Body of pancreas (tissue), 4 donors: ENCODE results near the gene KDM1B. TPM values are rescaled to one million over a fixed set of nuclear protein-coding genes. Genes with fewer than 3 reads are reported as not detected.

ENCODE experiments used
- ATAC-seq: fragments of 150-250 bp; one replicate; pipeline ENCODE4 v1.9.1; 2016
- DNase-seq, 4 donors: peaks; one replicate each; pipeline ENCODE4 v3.0.0-alpha.2; 2019
- H3K27ac ChIP-seq, 4 donors: fragments of 200-600 bp; sonication (generic); 1 replicate in 3 of 4; 2 replicates in 1 of 4; pipeline versions ENCODE4 v1.5.1 to v1.6.1; 2016 to 2019; ENCODE audit warnings: mild to moderate bottlenecking in 1 of 4, mixed read lengths in 1 of 4, moderate library complexity in 1 of 4
- H3K27me3 ChIP-seq, 2 donors: fragments of 200-600 bp; sonication (generic); one replicate each; pipeline ENCODE4 v1.6.0; 2016; ENCODE audit warnings: mild to moderate bottlenecking in 1 of 2
- H3K36me3 ChIP-seq, 2 donors: fragments of 200-600 bp; sonication (generic); replicated peaks in 1 of 2; 2 replicates each; pipeline ENCODE4 v1.5.1; 2016; ENCODE audit warnings: low read depth in 2 of 2; ENCODE audit not compliant: insufficient read depth in 1 of 2
- H3K4me1 ChIP-seq: fragments of 200-600 bp; sonication (generic); one replicate; pipeline ENCODE4 v1.6.0; 2016
- H3K4me3 ChIP-seq, 2 donors: fragments of 200-600 bp; sonication (generic); 1 replicate in 1 of 2; 2 replicates in 1 of 2; pipeline ENCODE4 v1.5.1; 2016 to 2019
- H3K9me3 ChIP-seq, 3 donors: fragments of 200-600 bp; sonication (generic); 1 replicate in 2 of 3; 2 replicates in 1 of 3; pipeline ENCODE4 v1.5.1; 2016
- CTCF ChIP-seq, 7 experiments: fragments of 450-650 bp in 4 of 7; fragments of 200-600 bp in 3 of 7; sonication (generic) in 3 of 7; IDR thresholded peaks; one replicate each; pipeline ENCODE4 v1.5.1; 2016 to 2019; ENCODE audit warnings: antibody characterized with exemption in 7 of 7
- POLR2A ChIP-seq, 3 donors: fragments of 450-650 bp; IDR thresholded peaks; one replicate each; pipeline ENCODE4 v1.6.1; 2016; ENCODE audit warnings: antibody characterized with exemption in 3 of 3, mild to moderate bottlenecking in 2 of 3
- WGBS, 2 donors: methylation state at CpG; one replicate each; pipeline ENCODE4 v1.1.5; 2017; 5-methylcytosine and 5-hydroxymethylcytosine counted together
- intact Hi-C: fragments of 100-400 bp; cut with DNase I; formaldehyde crosslinking; loops from one replicate; pipeline ENCODE4 v1.15.1; 2023
- total RNA-seq, 2 donors: library from RNA; depleted of rRNA; stranded (reverse); fragments of >200 nt; gene quantifications; one replicate each; pipeline ENCODE4 v1.1.0, GENCODE V29; 2016

Gene KDM1B
- total RNA-seq, 2 donors from 2014 or later = 4.6 to 12.7 TPM

- no peaks in the 10 kb centered on the region for H3K27me3 ChIP-seq
- peaks cover 0 to 5% of the 10 kb centered on the region in 2 donors for H3K36me3 ChIP-seq
- no peaks in the 10 kb centered on the region for H3K9me3 ChIP-seq
- 85 to 92% methylated on average over 11 of the region's 11 CpGs for WGBS, 2 donors
- no peak for DNase-seq
- no peak overlapping the region for H3K27ac ChIP-seq
- ATAC-seq = no peak
- H3K4me1 ChIP-seq = no peaks in the 10 kb centered on the region
- intact Hi-C loops = no loop called here
- H3K4me3 ChIP-seq = no peak overlapping the region
- TF ChIP-seq CTCF (IDR thresholded peaks at IDR 0.05) (no peak), POLR2A (IDR thresholded peaks at IDR 0.05) (no peak)
These were observed 87.0 kb downstream of the KDM1B start for GRCh38 chr6:18242062-18242851.

GRCh38 chr6:18243302-18243893, 88.2 kb downstream of the KDM1B start:
- no peak overlapping the region for H3K27ac ChIP-seq

DNA sequence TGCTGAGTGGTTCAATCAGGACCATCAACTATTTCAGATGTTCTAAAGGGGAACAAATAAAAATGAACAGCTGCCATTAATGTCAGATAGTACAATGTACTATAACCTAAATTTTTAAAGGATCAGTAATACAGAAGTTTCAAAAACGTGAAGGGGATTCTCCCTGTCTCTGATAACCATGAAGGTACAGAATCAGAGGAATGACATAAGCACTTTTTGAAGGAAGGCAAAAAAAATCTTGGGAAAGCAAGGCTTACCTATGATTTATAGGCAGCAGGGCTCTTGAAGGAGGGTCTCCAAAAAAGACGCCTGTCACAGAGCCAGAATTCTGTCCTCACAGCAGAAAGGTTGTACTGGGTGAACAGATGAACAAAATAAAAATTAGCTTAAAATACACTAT, 89.0 kb downstream of the KDM1B start:
- WGBS, 2 donors = 80 to 95% methylated on average over 2 of the region's 2 CpGs
- no peaks in the 10 kb centered on the region for H3K4me1 ChIP-seq
- peaks cover 0 to 5% of the 10 kb centered on the region in 2 donors for H3K36me3 ChIP-seq
- no peak for DNase-seq
- no peaks in the 10 kb centered on the region for H3K27me3 ChIP-seq
- TF ChIP-seq POLR2A (IDR thresholded peaks at IDR 0.05) (no peak), CTCF (IDR thresholded peaks at IDR 0.05) (no peak)
- no peak overlapping the region for H3K27ac ChIP-seq
- intact Hi-C loops = no loop called here
- no peak for ATAC-seq
- H3K4me3 ChIP-seq = no peak overlapping the region
- H3K9me3 ChIP-seq = no peaks in the 10 kb centered on the region

More at GRCh38 chr6:18243302-18243893, 88.2 kb downstream of the KDM1B start:
- no peak for ATAC-seq
- TF ChIP-seq CTCF (IDR thresholded peaks at IDR 0.05) (no peak), POLR2A (IDR thresholded peaks at IDR 0.05) (no peak)
- Histone ChIP-seq H3K4me3 (no peak overlapping the region), H3K36me3 (peaks cover 0 to 5% of the 10 kb centered on the region in 2 donors), H3K4me1 (no peaks in the 10 kb centered on the region), H3K9me3 (no peaks in the 10 kb centered on the region), H3K27me3 (no peaks in the 10 kb centered on the region)
- WGBS, 2 donors = 49 to 61% methylated on average over 3 of the region's 3 CpGs
- intact Hi-C loops = no loop called here
- no peak for DNase-seq

GRCh38 chr6:18245079-18245478, 89.9 kb downstream of the KDM1B start:
- 91 to 92% methylated on average over 1 of the region's 1 CpG for WGBS, 2 donors
- no peak for TF ChIP-seq POLR2A (IDR thresholded peaks at IDR 0.05)
- no peak for TF ChIP-seq CTCF (IDR thresholded peaks at IDR 0.05)
- Histone ChIP-seq H3K27ac (no peak overlapping the region), H3K9me3 (no peaks in the 10 kb centered on the region), H3K4me3 (no peak overlapping the region), H3K4me1 (no peaks in the 10 kb centered on the region), H3K27me3 (no peaks in the 10 kb centered on the region), H3K36me3 (peaks cover 0 to 8% of the 10 kb centered on the region in 2 donors)
- DNase-seq (no peak), ATAC-seq (no peak)
- intact Hi-C loops = no loop called here
